ENCODE data around the gene SLFN13. TPM values are rescaled to one million over a fixed set of nuclear protein-coding genes. Genes with fewer than 3 reads are reported as not detected.

The SLFN13 gene
- polyA plus RNA-seq, 1 experiment, result 3.1 TPM

Small RNAs within 50 kb of the gene (small RNA-seq; reads per million reads assigned to genes)
- not detected for gene AC060766.5 (ENCODE audit: insufficient read length, low read depth)

Other genes with a start within 250 kb of the SLFN13 start
- gene SLFN5, start 205.7 kb downstream of the SLFN13 start, polyA plus RNA-seq (2011; rRNA removed), result 64.2 and 69.0 TPM in 2 replicates
- gene SLFN11, start 75.1 kb downstream of the SLFN13 start, polyA plus RNA-seq (2011; rRNA removed), result 53.3 and 73.2 TPM in 2 replicates
- 27.7 and 36.1 TPM in 2 replicates for gene SLFN12, start 16.3 kb downstream of the SLFN13 start, polyA plus RNA-seq (2011; rRNA removed)
- 0.02 and 0.09 TPM in 2 replicates for gene SLFN12L, start 88.9 kb upstream of the SLFN13 start, polyA plus RNA-seq (2011; rRNA removed)
- not detected in 2 replicates for gene SLFN14, start 112.1 kb upstream of the SLFN13 start, polyA plus RNA-seq (2011; rRNA removed)
- 8.3 and 10.2 TPM in 2 replicates for gene PEX12, start 129.8 kb upstream of the SLFN13 start, polyA plus RNA-seq (2011; rRNA removed)
- gene AP2B1, start 138.6 kb upstream of the SLFN13 start, polyA plus RNA-seq (2011; rRNA removed), result 234 and 258 TPM in 2 replicates